DOHH2 (cell line): ENCODE results near the gene ABHD17C.

ENCODE experiments used
- H3F3A ChIP-seq: fragments of 200-600 bp; sonication (generic), shearing (Covaris generic); 2 replicates; pipeline ENCODE4 v1.6.0; 2016; ENCODE audit warnings: antibody characterized with exemption, mild to moderate bottlenecking; ENCODE audit not compliant: control insufficient read depth, insufficient read depth
- H3K27ac ChIP-seq: fragments of 200-600 bp; sonication (generic); 2 replicates; pipeline ENCODE4 v1.5.1; 2014; ENCODE audit warnings: low read depth, mild to moderate bottlenecking, low read length, moderate library complexity
- H3K27me3 ChIP-seq: fragments of 200-600 bp; sonication (generic); 2 replicates; pipeline ENCODE4 v1.6.1; 2014; ENCODE audit warnings: mild to moderate bottlenecking, low read length, mixed read lengths; ENCODE audit not compliant: control insufficient read depth
- H3K36me3 ChIP-seq: fragments of 200-600 bp; sonication (generic); 2 replicates; pipeline ENCODE4 v1.6.1; 2014; ENCODE audit warnings: mild to moderate bottlenecking, low read length, moderate library complexity, mixed read lengths; ENCODE audit not compliant: control insufficient read depth
- H3K4me1 ChIP-seq: fragments of 200-600 bp; sonication (generic); 2 replicates; pipeline ENCODE4 v1.6.1; 2014; ENCODE audit warnings: mild to moderate bottlenecking, low read length, mixed read lengths; ENCODE audit not compliant: control insufficient read depth
- H3K4me2 ChIP-seq: fragments of 200-600 bp; sonication (generic); 2 replicates; pipeline ENCODE4 v1.6.0; 2014; ENCODE audit warnings: mild to moderate bottlenecking, low read length, moderate library complexity
- H3K4me3 ChIP-seq: fragments of 200-600 bp; sonication (generic); 2 replicates; pipeline ENCODE4 v1.5.1; 2014; ENCODE audit warnings: mild to moderate bottlenecking, low read length, mixed read lengths
- H3K79me2 ChIP-seq: fragments of 200-600 bp; sonication (generic); 2 replicates; pipeline ENCODE4 v1.6.1; 2014; ENCODE audit warnings: mild to moderate bottlenecking, low read length, mixed read lengths; ENCODE audit not compliant: control insufficient read depth
- H3K9me2 ChIP-seq: fragments of 200-600 bp; sonication (generic); replicated peaks from 2 replicates; pipeline ENCODE4 v1.6.1; 2014; ENCODE audit warnings: mild to moderate bottlenecking, low read length, mixed read lengths; ENCODE audit not compliant: control insufficient read depth
- H3K9me3 ChIP-seq: fragments of 200-600 bp; sonication (generic); 2 replicates; pipeline ENCODE4 v1.6.1; 2014; ENCODE audit warnings: antibody characterized with exemption, low read length, mixed read lengths; ENCODE audit not compliant: control insufficient read depth, insufficient read depth
- H4K20me1 ChIP-seq: fragments of 200-600 bp; sonication (generic); 2 replicates; pipeline ENCODE4 v1.6.0; 2014; ENCODE audit warnings: low read depth, mild to moderate bottlenecking, antibody characterized with exemption, low read length, moderate library complexity; ENCODE audit not compliant: control insufficient read depth, insufficient read depth
- EZH2phosphoT487 ChIP-seq: fragments of 200-600 bp; sonication (generic); IDR thresholded peaks from 2 replicates; pipeline ENCODE4 v1.6.1; 2017; ENCODE audit warnings: borderline replicate concordance, mild to moderate bottlenecking, antibody characterized with exemption, low read length, moderate library complexity, mixed read lengths
- TF ChIP-seq, protein P1 (sequence below): fragments of 200-600 bp; sonication (generic); IDR thresholded peaks from one replicate; pipeline ENCODE4 v1.5.1; 2014; ENCODE audit warnings: antibody characterized with exemption, mild to moderate bottlenecking, low read depth, low read length; ENCODE audit not compliant: poor library complexity, severe bottlenecking

The ABHD17C gene

GRCh38 chr15:80711886-80712285 is 16.8 kb downstream of the ABHD17C start:
- no peaks in the 10 kb centered on the region for H3K9me2 ChIP-seq
- H3K27ac ChIP-seq, result no peak overlapping the region
- no peaks in the 10 kb centered on the region for H4K20me1 ChIP-seq
- no peaks in the 10 kb centered on the region for H3F3A ChIP-seq
- TF ChIP-seq EZH2phosphoT487, result no peak
- TF ChIP-seq, protein P1, sequence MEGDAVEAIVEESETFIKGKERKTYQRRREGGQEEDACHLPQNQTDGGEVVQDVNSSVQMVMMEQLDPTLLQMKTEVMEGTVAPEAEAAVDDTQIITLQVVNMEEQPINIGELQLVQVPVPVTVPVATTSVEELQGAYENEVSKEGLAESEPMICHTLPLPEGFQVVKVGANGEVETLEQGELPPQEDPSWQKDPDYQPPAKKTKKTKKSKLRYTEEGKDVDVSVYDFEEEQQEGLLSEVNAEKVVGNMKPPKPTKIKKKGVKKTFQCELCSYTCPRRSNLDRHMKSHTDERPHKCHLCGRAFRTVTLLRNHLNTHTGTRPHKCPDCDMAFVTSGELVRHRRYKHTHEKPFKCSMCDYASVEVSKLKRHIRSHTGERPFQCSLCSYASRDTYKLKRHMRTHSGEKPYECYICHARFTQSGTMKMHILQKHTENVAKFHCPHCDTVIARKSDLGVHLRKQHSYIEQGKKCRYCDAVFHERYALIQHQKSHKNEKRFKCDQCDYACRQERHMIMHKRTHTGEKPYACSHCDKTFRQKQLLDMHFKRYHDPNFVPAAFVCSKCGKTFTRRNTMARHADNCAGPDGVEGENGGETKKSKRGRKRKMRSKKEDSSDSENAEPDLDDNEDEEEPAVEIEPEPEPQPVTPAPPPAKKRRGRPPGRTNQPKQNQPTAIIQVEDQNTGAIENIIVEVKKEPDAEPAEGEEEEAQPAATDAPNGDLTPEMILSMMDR, result no peak
- no peak overlapping the region for H3K4me3 ChIP-seq
- no peaks in the 10 kb centered on the region for H3K36me3 ChIP-seq
- H3K27me3 ChIP-seq, result no peaks in the 10 kb centered on the region
- H3K79me2 ChIP-seq, result no peaks in the 10 kb centered on the region
- H3K4me1 ChIP-seq, result no peaks in the 10 kb centered on the region
- no peak overlapping the region for H3K4me2 ChIP-seq
- no peaks in the 10 kb centered on the region for H3K9me3 ChIP-seq

- no peak overlapping the region for H3K4me3 ChIP-seq
- H3K4me1 ChIP-seq, result no peaks in the 10 kb centered on the region
- no peak for TF ChIP-seq EZH2phosphoT487
- TF ChIP-seq, protein P1, result no peak
- H3K79me2 ChIP-seq, result no peaks in the 10 kb centered on the region
- H3K4me2 ChIP-seq, result no peak overlapping the region
- no peaks in the 10 kb centered on the region for H4K20me1 ChIP-seq
- no peaks in the 10 kb centered on the region for H3F3A ChIP-seq
- no peaks in the 10 kb centered on the region for H3K9me2 ChIP-seq
- H3K27me3 ChIP-seq, result no peaks in the 10 kb centered on the region
- H3K36me3 ChIP-seq, result no peaks in the 10 kb centered on the region
- no peak overlapping the region for H3K27ac ChIP-seq
- H3K9me3 ChIP-seq, result no peaks in the 10 kb centered on the region
These were observed 17.8 kb downstream of the ABHD17C start for GRCh38 chr15:80712956-80713355.

- no peaks in the 10 kb centered on the region for H3K79me2 ChIP-seq
These were observed 26.4 kb downstream of the ABHD17C start for GRCh38 chr15:80721476-80721875.

More at GRCh38 chr15:80721476-80721875, 26.4 kb downstream of the ABHD17C start:
- Histone ChIP-seq H3K4me1 (no peaks in the 10 kb centered on the region), H3K4me3 (no peak overlapping the region), H3K27me3 (no peaks in the 10 kb centered on the region), H3K27ac (no peak overlapping the region), H3K4me2 (no peak overlapping the region), H3F3A (no peaks in the 10 kb centered on the region), H3K36me3 (no peaks in the 10 kb centered on the region), H4K20me1 (no peaks in the 10 kb centered on the region), H3K9me3 (no peaks in the 10 kb centered on the region), H3K9me2 (no peaks in the 10 kb centered on the region)
- TF ChIP-seq EZH2phosphoT487, result no peak
- TF ChIP-seq, protein P1, result no peak
